ENCODE measurements around the gene TACR2.

Gene TACR2

DNA sequence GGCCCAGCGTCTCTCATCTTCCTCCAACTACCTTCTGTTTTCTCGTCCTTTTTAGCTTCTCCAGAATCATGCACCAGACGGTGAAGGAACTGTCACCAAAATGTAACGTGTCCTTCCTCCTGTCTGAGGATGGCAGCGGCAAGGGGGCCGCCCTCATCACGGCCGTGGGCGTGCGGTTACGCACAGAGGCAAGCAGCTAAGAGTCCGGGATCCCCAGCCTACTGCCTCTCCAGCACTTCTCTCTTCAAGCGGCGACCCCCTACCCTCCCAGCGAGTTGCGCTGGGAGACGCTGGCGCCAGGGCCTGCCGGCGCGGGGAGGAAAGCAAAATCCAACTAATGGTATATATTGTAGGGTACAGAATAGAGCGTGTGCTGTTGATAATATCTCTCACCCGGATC, 15.8 kb downstream of the TACR2 start:
- DNase-seq = no peak

GRCh38 chr10:69398466-69398865, 18.3 kb downstream of the TACR2 start:
- no peak for DNase-seq

GRCh38 chr10:69397972-69398371, 18.7 kb downstream of the TACR2 start:
- no peak for DNase-seq

- no peak for DNase-seq
Measured at GRCh38 chr10:69394020-69394419, 22.7 kb downstream of the TACR2 start.

GRCh38 chr10:69392481-69393000, 24.2 kb downstream of the TACR2 start:
- peak; percentile 76 for DNase-seq

GRCh38 chr10:69391158-69391557, 25.6 kb downstream of the TACR2 start:
- DNase-seq = no peak

DNA sequence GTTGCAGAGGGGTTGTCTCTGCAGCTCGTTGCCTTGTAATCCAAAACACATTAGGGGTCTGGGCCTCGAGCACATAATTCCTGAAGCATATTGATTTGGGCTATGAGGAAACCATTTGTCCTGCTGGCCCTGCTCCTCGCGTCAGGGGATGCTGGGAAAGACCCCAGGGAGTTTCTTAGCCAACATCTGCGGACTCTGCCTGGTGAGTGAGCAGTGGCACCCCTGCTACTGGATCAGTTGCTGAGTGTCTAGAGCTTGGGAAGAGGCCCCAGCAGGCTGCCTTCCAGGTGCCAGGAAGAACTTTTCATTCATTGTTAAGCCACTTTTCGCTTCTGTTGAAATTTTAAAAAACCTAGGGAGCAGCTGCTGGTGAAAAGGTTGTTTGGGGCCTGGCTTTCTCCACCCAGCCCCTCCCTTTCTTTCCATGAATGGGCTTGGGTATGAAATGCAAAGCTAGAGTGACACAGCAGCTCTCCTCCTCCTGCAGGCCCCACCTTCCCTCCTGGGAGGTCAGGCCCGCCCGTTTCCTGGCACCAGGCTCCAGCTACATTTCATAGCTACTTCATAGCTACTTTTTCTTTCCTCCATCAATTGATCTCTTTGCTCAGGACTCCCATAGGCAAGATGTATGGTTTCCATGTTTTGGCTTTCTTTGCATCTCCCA, 26.8 kb downstream of the TACR2 start:
- no peak for DNase-seq

DNA sequence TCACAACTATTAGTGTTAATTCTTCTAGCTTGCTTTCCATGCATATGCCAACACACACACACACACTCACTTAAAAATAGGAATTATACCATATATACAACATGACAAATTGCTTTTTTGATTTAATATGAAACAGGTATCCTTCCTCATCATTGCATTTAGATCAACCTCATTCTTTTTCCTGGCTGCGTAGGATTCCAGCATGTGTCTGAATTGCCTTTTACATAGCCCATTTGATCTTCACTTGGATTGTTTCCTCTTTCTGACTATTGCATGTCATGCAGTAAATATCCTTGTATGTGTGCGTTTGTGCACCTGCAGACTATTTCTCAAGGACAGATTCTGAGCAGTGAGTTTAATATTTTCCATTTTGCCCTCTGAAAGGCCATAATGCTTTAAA, 28.2 kb downstream of the TACR2 start:
- no peak for DNase-seq

DNA sequence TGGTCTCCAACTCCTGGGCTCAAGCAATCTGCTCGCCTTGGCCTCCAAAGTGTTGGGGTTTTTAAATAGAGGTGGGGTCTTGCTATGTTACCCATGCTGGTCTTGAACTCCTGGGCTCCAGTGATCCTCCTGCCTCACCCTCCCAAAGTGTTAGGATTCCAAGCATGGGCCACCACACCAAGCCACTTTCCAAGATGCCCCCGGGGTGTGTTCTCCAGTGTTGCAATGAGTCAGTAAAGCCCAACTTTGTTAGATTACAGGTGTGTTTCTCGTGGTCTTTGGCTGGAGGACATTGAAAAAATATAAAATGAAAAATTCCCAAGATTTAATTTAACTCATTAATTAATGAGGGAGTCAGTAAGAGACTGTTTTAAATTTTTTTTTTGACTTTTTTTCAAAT, 29.2 kb downstream of the TACR2 start:
- no peak for DNase-seq

GRCh38 chr10:69385454-69386350, 31.0 kb downstream of the TACR2 start:
- DNase-seq = no peak

DNA sequence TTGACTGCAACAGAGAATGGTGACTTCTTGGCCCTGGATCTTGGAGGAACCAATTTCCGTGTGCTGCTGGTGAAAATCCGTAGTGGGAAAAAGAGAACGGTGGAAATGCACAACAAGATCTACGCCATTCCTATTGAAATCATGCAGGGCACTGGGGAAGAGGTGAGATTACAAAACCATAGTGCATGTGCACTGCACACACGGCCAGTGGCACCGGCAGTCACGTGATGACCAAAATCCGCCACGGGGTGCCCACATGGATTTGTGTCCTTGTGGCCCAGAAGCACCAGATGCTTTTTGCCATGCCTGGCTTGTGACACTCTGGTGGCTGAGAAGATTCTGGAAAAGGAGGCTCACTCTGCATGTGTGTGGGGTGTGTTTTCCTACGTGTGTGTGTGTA, 32.4 kb downstream of the TACR2 start:
- DNase-seq = no peak

- DNase-seq = no peak
Measured at GRCh38 chr10:69383558-69383957, 33.2 kb downstream of the TACR2 start.

DNA sequence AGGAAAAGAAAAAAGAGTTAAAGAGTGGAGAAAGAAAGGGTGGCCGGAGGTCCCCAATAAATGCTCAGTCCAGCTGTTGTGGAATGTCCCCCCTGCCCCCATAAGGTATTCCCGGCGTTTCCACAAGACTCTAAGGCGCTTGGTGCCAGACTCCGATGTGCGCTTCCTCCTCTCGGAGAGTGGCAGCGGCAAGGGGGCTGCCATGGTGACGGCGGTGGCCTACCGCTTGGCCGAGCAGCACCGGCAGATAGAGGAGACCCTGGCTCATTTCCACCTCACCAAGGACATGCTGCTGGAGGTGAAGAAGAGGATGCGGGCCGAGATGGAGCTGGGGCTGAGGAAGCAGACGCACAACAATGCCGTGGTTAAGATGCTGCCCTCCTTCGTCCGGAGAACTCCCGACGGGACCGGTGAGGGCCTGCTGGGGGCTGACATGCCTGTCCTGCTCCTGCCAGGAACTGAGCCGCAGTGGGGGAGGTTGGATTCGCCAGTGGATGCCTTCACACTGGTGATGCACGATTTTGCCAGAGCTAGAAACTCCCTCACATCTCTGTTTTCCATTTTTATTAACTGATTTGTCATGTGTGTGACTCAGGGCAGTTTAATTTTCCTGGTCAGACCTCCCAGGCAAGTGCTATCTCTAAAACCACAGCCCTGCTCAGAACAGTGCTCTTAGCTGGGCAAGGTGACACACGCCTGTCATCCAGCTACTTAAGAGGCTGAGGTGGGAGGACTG, 34.2 kb downstream of the TACR2 start:
- DNase-seq = no peak

DNA sequence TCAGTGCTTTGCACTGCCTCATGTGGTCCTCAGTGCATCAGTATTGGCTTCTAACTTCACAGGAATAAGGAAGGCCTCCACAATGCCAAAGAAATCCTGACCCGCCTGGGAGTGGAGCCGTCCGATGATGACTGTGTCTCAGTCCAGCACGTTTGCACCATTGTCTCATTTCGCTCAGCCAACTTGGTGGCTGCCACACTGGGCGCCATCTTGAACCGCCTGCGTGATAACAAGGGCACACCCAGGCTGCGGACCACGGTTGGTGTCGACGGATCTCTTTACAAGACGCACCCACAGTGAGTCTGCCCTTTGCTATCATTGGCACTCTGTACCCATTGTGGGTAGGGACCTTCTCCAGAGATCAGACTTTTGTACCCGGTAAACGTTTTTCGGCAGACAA, 36.9 kb downstream of the TACR2 start:
- DNase-seq = no peak

DNA sequence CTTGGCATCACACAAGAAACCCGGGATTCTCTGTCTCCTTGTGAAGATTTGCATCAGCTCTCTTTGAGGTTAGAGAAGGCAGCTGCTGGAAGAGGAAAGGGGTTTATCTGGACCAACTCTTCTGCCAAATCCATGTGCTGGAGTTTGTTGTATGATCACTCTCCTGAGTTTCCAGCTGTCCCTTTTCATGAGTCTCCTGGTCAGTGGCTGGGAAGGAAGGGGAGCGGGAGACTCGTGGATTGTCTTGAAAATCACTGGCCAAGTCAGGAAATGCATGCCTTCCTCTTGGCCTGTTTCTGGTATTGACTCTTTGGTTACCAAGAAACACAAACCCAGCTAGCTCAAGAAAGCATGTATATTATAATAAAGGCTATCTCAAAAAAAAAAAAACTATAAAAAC, 38.8 kb downstream of the TACR2 start:
- DNase-seq = no peak

DNA sequence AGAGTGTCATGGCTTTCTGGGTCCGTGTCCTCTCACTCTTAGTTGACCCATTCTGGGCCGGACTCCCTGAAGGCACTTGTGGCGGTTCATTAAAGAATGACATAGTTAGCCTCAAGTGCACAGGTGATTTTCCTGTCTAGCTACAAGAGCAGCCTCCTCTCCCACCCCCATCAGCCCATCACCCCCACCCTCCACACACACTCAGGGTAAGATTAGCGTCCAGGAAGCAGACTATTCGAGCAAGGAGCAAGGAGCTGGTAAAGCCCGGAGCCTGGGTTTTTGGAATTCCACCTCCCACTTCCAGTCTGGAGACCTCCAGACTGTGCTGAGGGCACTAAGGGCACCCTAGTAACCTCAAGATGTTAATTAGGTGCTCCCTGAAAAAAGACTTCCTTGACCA, 39.5 kb downstream of the TACR2 start:
- DNase-seq = no peak

- DNase-seq = no peak
Measured at GRCh38 chr10:69376662-69377061, 40.1 kb downstream of the TACR2 start.

DNA sequence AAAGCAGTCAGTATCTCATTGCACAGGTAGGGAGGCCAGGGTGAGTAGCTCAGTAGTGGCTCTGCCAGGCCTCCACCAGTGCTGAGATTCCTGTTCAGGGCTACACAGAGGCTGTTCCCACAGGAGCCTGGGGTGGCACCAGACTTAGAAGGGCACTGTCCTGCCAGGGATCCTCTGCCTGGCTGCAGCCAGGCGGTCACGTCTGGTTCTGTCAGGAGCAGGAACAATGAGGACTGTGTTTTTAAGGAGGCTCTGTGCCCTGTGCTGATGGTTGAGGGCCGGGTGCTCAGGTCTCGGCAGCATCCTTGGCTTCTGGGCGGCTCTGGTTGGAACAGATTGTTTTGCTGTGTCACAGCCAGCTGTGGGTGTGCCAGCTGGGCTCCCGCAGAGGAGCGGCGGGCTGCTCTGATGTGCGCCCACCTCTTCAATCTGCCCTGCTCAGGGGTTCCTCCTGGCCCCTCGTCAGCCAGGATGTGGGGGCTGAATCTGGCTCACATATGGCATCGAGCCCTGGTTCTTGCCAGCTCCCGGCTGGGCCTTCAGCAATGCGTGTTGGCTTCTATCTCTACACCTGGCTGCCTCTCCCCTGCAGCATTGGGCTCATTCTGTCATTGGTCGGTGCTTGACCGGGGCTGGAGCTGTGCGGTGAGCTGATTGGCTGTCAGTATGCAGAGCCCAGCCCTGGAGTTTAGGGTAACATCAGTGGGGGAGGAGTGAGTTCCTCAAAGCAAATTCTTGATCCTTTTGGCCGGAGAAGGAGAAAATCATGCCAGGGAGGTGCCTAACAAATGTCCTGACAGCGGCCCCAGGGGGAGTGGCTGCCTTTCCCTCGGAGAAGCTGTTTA, 41.2 kb downstream of the TACR2 start:
- no peak for DNase-seq

DNA sequence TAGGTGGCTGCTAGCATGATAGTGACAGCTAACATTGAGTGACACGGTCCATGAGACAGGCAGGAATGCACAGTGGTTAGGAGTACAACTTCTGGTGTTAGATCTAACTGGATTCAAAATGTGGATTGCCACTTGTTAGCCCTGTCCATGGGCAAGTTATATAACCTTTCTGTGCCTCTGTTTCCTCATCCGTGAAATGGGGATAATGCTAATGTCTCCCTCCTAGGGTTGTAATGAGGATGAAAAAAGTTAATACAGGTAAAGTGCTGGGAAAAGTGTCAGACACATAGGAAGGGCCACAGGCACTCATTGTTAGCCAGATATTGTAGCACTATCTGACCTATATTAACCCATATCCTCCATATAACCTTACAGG, 41.8 kb downstream of the TACR2 start:
- no peak for DNase-seq

- DNase-seq = no peak
Measured at GRCh38 chr10:69374242-69374641, 42.5 kb downstream of the TACR2 start.

DNA sequence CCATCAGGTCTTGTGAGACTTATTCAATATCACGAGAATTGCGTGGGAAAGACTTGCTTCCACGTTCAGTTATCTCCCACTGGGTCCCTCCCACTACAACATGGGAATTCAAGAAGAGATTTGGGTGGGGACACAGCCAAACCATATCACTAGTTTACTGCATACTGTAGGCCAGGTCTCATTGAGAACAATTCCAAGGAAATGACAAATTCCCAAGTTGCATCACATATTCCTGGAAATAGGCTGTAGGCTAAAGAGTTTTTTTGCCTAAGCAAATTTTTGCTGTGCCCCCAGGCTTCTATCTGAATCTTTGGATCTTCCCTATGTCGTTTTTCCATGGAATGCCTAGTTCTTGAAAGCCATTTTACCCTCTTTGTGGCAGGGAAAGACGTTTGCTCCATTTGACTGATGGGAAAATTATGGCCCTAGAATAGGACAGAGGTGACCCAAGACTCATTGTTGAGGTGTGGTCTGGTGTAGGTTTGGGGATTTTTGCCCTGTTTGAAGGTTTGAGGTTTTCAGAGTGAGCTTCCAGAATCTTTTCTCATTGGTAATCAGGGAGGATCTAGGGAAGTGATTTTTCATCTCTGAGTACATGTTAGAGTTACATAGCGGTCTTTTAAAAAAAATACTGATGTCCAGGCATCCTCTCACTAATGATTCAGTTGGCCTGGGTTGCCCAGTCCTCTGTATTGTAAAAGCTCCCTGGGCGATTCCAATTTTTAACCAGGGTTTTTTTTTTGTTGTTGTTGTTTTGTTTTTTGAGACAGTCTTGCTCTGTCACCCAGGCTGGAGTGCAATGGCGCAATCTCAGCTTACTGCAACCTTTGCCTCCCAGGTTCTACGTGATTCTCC, 44.4 kb downstream of the TACR2 start:
- DNase-seq = no peak

- DNase-seq = no peak
Measured at GRCh38 chr10:69367469-69367868, 49.2 kb downstream of the TACR2 start.
